Measurements from ENCODE around the gene SNRPD3.

The SNRPD3 gene

DNA sequence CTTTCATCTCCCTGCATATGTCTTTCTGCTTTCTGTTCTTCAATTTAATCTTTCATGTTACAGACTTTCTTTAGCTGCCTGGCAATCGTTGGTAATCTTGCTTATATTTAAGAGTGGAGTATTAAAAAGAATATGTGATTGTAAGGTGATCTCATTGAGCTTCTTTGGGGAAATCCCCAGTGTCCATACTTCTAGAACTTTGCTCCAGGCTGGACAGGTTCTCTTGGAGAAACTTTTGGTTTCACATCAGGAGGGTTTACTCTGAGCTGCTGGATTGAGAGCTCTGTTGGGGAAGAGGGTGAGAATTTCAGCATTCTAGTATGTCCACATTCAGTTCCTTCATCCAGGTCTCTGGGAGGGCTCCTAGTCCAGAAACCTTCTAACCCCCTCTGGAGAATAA, 21.0 kb downstream of the SNRPD3 start:
- no peak for DNase-seq

DNA sequence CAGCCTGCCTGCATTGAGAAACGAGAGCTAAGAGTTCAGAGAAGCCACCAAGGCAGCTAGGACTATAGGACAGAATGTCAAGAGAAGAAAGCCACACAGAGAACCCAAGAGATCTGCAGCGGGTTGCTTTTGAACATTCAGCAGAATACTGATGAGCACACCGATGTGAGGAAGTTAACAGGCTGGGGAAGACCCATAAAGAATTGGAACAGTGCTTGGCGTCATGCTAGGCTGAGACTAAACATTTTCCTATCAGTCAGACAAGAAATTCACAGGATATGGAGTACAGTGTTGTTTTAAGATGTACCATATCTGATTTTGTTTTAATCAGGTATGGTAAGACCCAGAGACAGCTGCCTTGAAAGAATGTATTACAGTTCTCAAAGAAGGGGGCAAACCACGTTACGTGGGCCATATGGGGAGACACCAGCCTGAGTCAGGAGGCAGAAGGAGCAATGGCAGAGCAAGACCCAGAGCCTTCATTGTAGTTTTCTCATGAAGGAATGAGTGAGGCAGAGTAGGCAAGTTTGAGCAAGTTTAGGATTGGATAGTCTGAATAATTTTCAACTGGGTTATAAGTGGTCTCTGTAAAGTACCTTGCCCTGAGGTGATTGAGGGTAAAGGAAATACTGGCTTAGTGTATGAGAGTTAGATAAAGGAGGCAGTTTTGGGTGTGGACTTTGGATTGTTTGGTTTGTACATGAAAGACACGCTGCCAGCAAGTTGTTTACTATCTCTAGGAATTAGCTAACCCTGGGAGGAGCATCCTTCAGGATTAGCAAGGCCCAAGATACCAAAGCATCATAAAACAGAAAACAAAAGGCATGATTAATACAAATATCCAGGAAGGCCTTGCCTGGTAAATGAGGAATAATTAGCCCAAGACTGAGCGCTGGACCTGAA, 22.8 kb downstream of the SNRPD3 start:
- DNase-seq: no peak

DNA sequence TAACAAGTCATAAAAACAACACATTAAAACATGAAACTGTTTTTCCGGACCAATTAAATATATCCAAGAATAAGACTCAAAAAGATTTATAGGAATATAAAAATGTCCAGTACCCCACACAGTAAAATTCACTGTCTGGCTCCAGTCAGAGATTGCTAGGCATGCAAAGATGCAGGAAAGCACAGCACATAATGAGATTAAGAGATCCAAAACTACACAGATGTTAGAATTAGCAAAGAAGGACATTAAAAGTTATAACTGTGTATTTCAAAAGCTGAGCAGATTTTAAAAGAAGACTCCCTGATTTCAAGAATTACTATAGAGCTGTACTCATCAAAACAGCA, 23.4 kb downstream of the SNRPD3 start:
- no peak for DNase-seq

DNA sequence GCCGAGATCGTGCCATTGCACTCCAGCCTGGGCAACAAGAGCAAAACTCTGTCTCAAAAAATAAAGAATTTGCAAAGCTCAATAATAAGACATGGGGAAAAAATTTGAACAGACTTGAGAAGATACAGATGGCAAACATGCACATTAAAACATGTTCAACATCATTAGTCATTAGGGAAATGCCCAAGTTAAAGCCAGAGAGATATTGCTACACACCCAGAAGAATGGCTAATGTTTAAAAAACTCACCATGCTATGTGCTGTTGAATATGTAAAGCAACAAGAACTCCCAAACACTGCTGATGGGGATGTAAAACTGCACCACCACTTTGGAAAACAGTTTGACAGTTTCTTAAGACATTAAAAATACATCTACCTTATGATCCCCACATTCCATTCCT, 24.5 kb downstream of the SNRPD3 start:
- DNase-seq: no peak

DNA sequence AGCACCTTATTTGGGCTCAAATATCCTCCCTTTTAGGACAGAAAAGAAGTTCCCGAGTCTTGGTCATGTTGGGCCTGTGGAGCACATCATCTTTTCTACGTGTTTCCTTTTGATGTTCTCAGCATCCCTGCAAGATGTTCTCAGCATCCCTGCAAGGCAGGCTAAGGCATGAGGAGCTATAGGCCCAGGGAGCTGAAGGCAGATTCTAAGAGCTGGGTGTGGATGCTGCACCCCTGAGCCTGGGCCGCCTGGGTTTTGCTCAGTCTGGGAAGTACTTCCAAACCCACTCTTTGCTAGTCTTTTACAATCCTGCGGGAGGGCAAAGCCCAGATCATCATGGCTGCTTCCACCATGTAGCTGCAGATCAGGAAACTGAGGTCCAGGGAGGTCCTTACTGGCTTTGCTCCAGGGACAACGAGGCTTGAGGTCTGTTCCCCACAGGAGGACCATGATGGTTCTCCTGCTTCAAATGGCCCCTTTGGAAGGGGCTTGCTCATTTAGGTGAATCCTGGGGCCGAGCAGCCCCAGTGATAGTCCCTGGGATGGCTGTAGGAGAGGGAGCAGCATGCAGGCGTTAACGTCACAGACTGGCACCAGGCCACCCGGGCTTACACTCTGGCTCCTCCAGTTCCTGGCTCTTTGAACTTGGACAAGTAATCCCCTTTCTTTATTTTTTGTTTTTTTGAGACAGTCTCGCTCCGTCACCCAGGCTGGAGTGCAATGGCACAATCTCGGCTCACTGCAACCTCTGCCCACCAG, 26.4 kb downstream of the SNRPD3 start:
- no peak for DNase-seq

DNA sequence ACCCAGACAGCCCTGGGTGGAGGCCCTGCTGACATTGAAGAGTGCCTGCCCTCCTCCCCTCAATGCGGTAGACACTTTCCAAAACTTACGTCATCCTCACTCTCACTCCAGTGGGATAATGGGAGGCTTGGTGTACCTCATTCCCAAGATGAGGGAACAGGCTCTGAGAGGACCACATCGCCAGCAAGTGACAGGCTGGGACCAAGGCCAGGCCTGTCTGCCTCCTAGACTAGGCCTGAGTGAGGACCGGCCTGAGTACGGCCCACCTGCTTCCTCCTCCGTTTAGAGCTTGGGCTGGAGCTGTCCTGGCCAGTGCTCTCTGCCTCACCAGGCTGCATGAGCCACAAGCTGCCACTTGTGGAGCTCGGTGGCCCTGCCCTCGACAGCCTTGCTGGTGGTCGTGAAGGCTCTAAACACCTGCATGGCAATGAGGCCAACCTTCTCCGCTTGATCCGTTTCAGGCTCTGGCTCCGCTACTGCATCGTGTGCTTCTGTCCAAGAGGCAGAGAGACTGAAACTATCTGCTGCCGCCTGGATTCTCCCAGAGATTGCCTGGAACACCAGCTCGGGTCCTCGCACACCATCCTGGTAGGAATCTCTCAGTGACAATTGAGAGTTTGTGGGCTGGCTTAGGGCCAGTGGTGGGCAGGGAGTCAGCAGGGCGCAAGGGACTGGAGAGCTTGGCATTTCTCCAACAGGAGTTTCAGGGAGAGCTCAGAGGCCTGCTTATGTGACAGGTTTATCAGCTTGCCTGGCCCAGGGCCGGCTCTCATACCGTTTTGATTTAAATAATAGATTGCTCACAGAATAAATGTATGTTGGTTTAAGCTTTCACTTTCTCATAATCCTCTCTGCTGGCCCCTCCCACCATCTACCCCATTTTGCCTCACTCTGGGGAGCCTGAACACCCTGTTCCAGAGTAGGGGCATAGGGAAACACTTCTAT, 27.7 kb downstream of the SNRPD3 start:
- DNase-seq: peak; percentile 72 to 75

DNA sequence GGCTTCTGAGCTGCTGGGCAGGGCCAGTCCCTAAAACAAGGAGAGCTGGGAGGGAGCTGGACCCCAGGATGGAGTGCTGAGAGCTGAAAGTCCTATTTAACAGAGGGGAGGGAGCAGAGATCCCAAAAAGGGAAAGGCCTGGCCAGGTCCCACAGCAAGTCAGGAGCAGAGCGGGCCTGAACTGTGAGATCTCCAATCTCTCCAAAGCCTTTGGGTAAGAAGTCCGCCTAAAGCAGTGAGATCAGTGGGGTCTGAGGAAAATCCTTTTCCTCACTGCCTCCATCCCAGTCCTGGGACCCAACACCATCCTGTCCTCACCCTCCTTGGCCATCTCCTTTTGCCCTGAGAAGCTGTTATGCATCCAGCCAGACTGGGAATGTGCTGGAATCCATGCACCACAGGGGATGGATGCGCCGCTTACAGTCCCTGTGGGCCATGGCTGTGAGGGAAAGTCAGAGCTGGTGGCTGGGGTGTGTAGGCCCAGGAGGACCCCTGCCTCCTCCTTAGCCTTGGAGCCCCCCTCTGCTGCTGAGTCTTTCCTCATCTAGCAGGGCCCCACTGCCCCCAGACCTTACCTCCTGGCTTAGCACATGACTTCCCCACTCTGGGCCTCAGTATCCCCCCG, 28.5 kb downstream of the SNRPD3 start:
- no peak for DNase-seq

DNA sequence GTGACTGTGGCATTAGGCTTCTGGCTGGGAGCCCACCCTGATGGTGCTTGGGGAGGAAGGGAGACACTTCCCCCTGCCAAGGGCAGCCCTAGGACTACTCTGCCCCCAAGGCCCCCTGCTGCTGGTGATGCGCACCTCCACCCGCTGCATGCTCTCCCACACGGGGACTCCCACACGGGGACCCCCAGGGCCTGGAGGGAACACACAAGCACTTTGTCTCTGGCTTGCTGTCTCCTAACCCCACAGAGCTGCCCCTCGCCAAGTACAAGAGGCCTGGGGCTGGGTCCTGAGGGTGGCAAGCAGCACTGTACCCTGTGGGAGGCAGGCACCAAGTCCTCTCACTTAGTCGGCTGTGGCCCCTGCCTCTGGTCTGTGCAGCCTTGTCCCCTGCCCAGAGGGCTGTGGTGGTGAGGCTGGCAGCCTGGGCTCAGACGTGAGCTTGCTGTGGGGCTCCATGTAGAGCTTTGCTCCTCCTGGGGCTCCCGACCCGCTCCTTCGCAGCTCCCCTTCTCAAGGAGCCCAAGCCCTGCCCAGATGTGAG, 29.1 kb downstream of the SNRPD3 start:
- no peak for DNase-seq

DNA sequence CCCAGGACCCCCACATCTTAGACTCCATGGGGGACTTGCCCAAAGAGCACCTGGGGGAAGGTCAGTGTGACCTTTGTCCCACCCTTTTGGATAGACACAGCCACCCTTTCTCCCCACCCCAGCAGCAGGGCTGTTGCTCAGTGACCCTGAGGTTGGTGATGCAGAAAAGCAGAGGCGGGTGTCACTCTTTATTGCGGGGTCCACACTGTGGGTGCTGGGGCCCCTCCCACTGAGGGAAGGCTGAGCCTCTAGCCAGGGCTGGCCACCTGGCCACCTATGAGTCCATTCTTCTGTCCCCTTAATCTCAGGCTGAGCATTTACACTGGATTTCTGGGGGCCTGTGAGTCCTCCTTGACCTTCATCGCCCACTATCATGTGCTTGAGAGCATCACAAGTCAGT, 29.7 kb downstream of the SNRPD3 start:
- DNase-seq: no peak

DNA sequence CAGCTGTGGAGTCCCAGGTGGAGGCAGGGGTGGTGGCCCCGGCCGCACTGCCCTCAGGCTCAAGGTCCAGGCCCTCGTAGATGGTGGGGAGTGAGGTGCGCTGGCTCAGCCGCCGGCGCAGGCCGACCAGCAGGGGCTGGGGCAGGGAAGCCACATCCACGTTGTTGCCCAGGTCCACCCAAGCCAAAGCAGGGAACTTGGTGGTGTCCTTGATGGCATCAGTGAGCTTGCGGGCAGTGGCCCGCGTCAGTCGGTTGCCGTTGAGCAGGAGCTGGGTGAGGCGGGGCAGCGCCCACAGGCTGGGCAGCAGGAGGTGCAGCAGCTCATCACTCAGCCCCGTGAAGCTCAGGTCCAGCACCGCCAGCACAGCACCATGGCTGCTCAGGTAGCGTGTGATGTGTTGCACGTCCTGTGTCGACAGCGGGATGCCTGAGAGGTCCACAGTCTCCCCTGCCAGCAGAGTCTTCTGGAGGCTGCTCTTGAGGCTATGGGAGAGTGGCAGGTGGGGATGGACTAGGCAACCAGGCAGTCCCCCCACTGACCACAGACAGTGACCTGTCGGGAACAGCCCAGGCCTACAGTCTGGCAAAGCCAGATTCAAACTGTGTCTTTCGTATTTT, 30.2 kb downstream of the SNRPD3 start:
- DNase-seq: no peak

DNA sequence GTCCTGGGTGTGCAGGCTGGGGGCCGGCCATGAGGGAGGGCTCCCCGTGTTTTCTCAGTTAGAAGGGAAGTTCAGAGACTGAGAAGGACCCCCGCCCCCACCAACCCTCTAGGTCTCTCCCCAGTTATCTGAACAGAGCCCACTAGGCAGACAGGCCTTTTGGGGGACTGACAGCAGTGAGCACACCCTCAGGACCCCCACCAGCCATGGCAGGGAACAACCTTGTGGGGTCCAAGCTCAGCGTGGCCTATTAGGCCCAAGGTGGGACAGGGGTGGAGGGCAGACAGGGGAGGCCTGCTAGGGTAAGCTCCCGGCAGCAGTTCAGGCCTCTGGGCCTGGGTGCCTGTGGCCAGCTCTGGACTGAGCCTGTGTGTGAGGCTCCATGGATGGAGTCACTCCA, 31.5 kb downstream of the SNRPD3 start:
- no peak for DNase-seq

DNA sequence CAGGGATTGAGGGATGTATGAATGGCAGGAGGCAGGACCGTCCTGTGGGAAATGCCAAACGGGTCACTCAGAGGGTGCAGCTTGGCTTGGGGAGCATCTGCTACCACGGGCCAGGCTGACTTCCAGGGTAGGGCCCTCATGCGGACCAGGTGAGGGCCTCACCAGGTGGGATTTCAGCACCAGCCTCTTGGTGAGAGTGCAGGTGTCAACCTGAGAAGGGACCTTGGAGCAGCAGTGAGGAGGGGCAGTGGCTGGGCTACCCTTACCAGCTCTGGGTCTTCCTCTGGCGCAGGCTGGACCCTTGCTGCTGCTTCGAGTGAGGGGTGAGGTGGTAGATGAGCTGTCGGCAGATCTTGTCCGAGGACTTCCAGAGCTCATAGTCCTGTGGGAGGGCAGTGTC, 32.1 kb downstream of the SNRPD3 start:
- no peak for DNase-seq

DNA sequence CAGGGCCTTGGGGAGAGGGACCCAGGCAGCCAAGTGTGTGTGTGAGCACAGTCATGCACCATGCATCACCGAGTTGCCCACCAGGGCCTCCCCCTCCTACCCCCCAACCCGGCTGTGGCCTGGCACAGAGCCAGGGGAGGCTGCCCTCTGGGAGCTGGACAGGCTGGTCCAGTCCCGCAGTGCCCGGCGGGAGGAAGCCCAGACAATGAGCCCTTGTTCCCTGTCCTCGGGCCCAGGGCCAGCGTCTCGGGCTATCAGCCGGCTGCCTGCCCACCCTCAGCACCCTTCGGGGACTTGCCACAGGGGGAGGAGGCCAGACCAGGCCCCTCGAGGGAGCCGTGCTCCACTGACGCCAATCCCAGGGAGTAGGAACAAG, 32.6 kb downstream of the SNRPD3 start:
- DNase-seq: no peak

DNA sequence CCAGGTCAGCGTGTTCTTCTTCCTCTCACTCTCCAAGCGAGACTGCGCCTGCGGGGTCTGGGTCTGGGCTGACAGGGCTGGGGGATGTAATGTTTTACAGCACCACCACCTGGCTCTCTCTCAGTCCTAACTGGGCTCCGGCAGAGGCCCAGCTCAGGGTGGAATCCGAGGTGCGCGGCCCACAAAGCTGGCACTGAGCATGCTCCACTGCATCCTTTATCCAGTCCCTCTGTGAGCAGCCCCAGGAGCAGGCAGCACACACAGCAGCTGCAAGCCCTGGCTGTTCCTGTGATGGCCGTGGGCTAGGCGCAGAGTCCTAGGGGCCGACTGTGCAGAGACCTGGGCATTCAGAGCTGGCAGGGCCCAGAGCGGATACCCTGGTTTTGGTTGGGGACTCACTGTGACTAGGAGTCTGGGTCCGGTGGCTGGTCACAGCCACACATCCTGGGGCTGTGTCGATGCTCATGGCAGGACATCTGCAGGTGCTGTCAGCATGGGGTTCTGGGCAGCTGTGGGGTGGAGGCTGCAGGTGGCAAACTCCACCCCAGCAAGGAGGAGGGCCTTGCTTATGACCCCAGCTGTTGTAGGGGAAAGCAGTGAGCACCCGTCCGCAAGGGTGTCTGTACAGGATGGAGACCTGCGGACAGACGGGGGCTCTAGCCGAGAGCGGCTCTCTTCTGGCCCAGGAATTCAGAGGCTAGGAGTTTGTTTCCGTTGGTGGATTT, 33.1 kb downstream of the SNRPD3 start:
- no peak for DNase-seq

DNA sequence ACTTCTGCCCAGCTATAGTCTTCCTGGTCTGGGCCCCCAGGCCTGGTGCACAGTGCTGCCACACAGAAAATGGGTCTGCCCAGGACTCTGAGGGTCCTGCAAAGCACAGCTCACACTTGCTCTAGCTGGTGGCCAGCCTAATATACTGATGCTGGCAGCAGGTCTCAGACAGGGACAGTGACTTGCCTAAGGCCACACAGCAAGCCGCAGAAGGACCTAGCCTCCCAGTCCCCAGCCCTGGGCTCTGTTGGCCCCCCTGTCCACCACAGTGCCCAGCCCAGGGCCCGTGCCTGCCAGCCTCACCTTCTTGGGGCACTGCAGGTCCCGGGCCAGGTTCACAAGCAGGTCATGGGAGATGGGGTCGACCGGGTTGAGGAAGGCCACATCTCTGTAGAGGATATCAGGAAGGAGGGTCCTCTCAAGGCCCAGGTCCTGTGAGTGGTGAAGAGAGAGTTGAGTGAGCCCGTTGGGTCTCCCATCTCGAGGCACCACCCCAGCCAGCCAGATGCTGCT, 33.8 kb downstream of the SNRPD3 start:
- no peak for DNase-seq

DNA sequence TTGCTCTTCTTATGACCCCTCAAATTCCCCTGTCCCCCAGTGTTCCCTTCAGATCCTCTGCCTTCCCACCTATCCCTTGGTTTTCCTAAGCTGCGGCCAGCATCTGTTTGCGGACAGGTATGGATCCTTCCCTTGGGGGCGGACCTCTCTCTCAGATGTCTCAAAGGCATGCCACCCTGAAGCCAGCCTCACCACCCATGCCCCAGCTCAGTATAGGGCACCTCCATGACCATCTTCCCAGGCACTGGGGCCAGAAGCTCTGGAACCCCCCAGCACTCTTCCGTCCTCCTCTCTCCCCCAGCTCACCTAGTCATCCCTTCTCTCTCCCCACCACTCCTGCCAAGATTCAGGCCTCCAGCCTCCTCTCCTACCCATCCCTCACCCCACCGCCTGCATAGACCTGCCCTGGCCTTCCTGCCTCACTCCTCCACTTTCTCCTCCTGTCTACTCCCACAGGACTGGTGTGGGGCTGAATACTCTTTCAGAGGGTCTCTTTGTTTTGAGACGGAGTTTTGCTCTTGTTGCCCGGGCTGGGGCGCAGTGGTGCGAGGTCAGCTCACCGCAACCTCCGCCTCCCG, 34.9 kb downstream of the SNRPD3 start:
- no peak for DNase-seq

DNA sequence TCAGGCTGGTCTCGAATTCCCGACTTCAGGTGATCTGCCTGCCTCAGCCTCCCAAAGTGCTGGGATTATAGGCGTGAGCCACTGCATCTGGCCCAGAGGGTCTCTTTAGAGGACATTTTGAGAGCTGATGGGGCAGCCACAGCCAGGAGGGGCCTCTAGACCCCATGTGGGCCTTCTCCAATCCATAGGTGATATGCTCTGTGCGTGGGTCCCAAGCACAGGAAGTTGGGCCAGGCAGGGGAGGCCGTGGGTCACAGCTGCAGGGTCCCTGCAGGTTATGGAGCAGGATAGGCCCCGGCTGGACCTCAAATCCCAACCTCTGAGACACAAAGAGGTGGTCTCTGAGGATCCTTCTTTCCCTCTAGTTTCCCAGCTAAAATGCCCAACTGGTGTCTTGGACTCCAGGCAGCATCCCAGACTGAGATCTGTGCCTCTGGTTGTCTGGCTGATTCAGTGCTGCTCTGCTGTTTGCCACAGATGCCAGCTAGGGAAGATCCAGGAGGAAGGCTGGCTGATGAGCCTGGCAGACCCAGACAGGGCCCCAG, 35.6 kb downstream of the SNRPD3 start:
- no peak for DNase-seq

DNA sequence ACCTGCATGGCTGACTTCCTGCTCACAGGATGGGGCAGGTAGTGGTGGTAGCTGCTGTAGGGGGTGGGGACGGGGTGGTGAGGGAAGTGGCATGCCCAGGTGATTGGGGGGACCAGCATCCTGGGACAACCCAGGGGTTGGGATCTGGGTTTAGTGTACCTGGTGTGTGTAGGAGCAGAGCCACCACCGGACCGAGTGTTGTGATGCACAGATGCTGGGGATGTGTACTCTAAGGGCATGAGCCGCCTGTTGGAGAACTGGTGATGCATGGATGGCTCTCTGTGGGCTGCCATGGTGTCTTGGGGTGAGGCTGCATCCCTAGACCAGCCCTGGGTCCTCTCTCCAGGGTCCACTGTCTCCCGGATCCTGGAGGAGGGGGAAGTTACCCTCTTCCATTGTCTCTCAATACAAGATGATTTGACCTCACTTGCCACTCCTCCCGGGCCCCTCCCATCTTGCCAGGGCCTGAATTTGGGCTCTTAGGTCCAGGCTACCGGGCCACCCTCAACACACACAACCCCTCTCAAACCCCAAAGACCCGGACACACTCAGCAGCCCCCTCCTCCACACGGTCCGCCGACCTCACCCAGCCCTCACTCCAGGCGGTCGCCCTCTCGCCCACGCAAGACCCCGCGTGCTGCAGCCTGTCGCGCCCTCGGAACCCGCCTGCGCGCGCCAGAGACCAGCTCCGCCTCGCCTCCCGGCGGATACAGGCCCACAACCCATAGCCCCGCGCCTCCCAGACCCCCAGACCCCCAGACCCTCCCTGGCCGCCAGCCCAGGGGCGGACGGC, 36.5 kb downstream of the SNRPD3 start:
- DNase-seq: peak in 1 of 2 experiments; percentile 12

DNA sequence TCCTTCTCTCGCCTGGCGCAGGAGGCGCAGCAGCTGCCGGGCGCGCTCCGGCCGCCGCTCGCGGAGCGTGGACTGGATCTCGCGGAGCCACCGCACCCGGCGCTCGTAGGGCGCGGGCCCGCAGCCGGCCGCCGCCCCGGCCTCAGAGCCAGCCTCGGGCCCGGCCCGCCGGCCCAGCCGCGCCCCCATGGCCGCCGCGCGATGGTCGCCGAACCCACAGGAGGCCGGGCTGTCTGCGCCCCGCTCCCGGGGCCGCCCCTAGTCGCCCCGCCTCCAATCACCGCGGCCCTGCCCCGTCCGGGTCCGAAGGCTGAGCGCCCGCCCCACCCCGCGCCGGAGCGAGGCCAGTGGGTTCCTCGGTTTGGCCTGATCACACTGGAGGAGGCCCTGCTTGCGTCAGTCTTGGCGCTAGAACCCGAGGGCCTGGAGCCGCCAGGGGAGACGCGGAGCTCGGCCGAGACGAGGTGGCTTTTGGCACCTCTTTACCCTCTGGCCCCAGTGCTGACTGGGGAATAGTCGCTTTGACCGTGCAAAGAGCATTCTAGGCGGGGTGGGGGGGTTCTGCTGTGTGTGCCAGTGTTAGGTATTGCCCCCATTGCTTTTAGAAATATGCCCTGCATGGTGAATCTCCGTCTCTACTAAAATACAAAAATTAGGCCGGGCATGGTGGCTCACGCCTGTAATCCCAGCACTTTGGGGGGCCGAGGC, 37.2 kb downstream of the SNRPD3 start, which contains the start of gene LRRC75B:
LRRC75B (minus strand) TSS at position 223 of the 708 bp plus-strand sequence; CDS start at position 189, 34 bp downstream.
- DNase-seq: peak in 1 of 2 experiments; percentile 35

Measured in NCI-H524 (cell line).